NCI-H146 (cell line): ENCODE data around the gene TCERG1L.
"Not testable (repeated sequence)": the region's sequence is repeated elsewhere in the genome, so short reads cannot be mapped to it uniquely, and the experiment has no call there.

Experiments used
- DNase-seq: peaks from one replicate; lab custom pipeline; 2025; lab: John Stamatoyannopoulos, UW

TCERG1L gene

GRCh38 chr10:131143425-131144165, 167.9 kb downstream of the TCERG1L start:
- DNase-seq, result no peak

- peak; percentile 89 for DNase-seq
Observed at GRCh38 chr10:131142517-131143380, 168.8 kb downstream of the TCERG1L start.

- DNase-seq, result peak; percentile 99
Observed at GRCh38 chr10:131141645-131142516, 169.6 kb downstream of the TCERG1L start.

DNA sequence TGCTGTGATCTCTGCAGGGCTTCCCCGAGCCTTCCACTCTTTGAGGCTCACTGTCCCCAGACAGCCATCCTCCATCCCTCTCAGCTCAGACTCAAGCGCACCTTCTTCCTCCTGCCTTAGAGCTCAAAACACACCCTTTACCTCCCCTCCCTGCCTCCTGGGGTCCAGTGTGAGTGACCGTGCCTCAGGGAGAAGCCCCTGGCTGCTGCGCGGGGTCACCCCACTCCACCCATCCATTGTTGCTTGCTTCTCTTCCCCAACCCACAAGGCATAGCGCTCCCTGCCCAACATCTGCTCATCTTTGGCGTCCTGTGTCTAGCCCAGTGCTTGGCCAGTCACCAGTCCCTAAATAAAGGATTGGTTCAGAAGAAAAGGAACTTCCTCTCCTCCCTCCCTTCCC, 170.3 kb downstream of the TCERG1L start:
- peak; percentile 69 for DNase-seq

DNA sequence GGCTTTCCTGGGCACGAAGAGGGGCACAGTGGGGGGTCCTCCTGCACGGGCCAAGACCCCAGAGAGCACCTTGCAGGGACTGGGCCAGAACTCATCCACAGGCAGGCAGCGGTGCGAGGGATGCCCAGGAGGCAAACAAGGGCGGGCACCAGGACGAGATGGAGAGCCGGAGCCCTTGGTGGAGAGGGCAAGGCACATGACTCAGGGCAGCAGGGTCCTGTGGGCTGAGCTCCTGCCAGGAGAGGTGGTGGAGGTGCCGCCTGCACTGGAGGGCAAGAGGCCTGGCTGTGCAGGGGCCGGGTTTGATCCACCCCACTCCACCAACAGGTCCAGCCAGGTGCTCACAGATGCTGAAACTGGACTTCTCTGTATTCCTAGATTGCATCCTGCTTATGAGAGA, 170.9 kb downstream of the TCERG1L start:
- DNase-seq, result no peak

DNA sequence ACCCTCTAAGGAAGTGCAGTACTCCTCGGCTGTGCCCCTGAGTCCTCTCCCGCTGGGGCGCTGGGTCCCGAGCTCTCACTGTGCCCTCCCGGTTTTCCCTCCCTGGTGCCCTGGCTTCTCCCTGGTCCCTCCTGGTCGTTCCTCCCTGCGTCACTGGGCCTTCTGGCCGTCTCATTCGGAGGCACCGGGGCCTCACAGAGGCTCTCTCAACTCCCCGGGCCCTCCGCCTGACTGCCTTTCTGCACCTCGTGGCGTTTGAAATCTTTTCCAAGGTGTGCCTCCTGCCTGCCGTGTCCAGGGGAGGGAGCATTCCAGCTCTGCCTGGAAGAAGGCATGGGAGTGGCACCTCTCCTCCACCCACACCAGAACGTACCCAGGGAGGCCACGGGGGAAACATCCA, 174.3 kb downstream of the TCERG1L start:
- DNase-seq, result no peak

DNA sequence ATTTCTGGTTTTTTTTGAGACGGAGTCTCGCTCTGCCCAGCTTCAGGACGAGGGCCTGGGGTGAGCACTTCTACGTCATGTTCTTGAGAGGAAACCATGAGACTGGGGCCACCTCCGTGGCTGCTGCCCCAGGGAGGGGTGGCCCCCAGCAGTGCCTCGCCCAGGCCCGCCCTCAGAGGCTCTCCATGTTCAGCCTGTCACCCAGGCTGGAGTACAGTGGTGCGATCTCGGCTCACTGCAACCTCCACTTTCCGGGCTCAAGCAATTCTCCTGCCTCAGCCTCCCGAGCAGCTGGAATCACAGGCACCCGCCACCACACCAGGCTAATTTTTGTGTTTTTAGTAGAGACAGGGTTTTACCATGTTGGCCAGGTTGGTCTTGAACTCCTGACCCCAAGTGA, 175.2 kb downstream of the TCERG1L start:
- not testable (repeated sequence) for DNase-seq

GRCh38 chr10:131135716-131136115, 175.8 kb downstream of the TCERG1L start:
- DNase-seq, result no peak

DNA sequence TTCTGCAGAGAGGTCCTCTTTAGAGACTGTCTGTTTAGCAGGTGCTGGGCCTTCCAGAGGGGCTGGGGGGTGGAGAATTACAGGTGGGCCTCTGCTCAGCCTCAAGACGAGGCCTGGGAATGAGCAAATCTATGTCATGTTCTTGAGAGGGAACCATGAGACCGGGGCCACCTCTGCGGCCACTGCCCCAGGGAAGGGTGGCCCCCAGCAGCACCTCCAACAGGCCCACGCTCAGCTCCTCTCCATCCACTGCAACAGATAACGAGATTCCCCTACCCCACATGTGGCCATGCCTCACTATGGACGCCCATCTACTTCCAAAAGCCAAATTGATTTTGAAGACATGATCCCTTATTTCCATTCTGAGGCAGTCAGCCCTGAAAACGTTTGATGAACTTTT, 176.9 kb downstream of the TCERG1L start:
- no peak for DNase-seq

GRCh38 chr10:131134001-131134576, 177.4 kb downstream of the TCERG1L start:
- DNase-seq, result peak; percentile 61

- DNase-seq, result no peak
Observed at GRCh38 chr10:131132681-131133080, 178.8 kb downstream of the TCERG1L start.

GRCh38 chr10:131131726-131132591, 179.6 kb downstream of the TCERG1L start:
- no peak for DNase-seq

DNA sequence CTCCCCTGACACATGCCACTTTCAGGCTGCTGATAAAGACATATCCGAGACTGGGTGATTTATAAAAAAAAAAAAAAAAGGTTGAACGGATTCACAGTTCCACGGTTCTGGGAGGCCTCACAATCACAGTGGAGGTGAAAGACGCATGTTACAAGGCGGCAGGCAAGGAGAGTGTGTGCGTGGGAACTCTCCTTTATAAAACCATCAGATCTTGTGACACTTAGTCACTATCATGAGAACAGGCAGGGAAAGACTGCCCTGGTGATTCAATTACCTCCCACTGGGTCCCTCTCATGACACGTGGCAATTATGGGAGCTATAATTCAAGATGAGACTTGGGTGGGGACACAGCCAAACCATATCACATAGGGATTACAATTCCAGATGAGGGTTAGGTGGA, 181.5 kb downstream of the TCERG1L start:
- no peak for DNase-seq

DNA sequence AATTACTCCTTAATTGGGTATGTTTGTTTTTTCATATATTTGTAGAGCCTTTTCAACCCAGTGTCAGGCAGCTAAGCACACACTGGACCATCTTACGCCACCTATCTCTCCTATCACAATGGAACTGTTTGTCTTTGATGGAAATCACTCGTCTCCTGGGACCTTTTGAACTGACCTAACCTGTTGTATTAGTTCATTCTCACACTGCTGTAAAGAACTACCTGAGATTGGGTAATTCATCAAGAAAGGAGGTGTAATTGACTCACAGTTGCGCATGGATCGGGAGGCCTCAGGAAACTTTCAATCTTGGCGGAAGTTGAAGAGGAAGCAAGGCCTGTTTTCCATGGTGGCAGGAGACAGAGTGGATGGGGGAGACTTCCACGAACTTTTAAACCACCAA, 182.0 kb downstream of the TCERG1L start:
- no peak for DNase-seq

GRCh38 chr10:131128731-131129130, 182.8 kb downstream of the TCERG1L start:
- DNase-seq, result no peak

DNA sequence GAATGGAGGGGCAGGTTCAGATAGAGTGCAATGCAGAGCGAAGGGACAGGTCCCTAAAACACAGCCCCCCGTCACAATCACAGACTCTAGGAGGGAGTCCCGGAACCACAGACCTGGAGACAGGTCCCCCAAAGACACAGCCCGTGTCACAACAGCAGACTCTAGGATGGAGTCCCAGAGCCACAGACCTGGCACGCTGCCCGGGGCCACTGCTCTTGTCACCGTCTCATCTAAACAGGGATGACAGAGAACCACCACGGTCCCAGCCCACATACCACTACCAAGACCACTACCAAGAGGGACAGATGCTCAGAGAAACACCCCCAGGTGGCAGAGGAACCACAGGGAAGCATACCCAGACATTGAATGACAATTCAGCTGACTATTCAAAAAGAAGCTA, 183.9 kb downstream of the TCERG1L start:
- no peak for DNase-seq

DNA sequence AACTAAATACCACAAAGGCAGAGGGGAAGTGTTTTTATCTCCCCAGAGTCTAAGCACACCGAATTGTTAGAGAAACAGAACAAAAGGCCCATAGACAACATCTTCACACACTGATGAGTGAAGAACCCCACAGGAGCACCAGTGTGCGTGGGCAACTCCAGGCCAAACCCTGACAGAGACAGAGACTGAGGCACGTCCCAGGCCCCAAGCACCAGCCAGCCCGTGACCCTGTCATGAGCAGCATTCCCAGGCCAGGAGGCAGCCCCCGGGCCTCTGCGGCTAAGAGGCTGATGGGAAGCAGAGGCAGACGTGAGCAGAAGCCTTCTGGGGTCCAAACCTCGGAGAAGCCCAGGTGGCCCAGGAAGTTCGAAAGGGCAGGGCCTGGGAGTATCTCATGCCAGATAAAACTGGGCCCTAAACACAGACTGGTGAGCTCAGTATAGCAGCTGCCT, 184.4 kb downstream of the TCERG1L start:
- no peak for DNase-seq

- peak; percentile 72 for DNase-seq
Observed at GRCh38 chr10:131126321-131127137, 185.0 kb downstream of the TCERG1L start.

GRCh38 chr10:131125511-131126225, 185.9 kb downstream of the TCERG1L start:
- no peak for DNase-seq
